Erythroblast (primary cell): ENCODE data around the gene EDN1.

ENCODE experiments used
- GATA1 ChIP-seq: IDR thresholded peaks from 2 replicates; pipeline ENCODE4 v1.6.1; 2011; ENCODE audit warnings: low read depth, mild to moderate bottlenecking, control low read depth, low read length, moderate library complexity
- POLR2A ChIP-seq: IDR thresholded peaks from 2 replicates; pipeline ENCODE4 v1.6.1; 2011; ENCODE audit warnings: mild to moderate bottlenecking, low read length

GRCh38 chr6:12343440-12344162 lies 53.4 kb downstream of the EDN1 start:
- TF ChIP-seq POLR2A (no peak), GATA1 (no peak)
